ENCODE data around the gene TMA16. TPM values are rescaled to one million over a fixed set of nuclear protein-coding genes. Genes with fewer than 3 reads are reported as not detected.

Gene TMA16
- total RNA-seq, 1 donor from 2014 or later: 29.7 TPM

GRCh38 chr4:163540977-163541376 lies 46.5 kb downstream of the TMA16 start:
- no peaks in the 10 kb centered on the region for H3K9me3 Mint-ChIP-seq
- no peaks in the 10 kb centered on the region for H3K36me3 Mint-ChIP-seq
- peaks cover 5% of the 10 kb centered on the region for H3K4me1 Mint-ChIP-seq (ENCODE audit: unreplicated experiment)
- no peak overlapping the region for H3K27ac Mint-ChIP-seq
- H3K4me3 Mint-ChIP-seq: no peak overlapping the region
- DNase-seq (ENCODE audit: extremely low spot score, unreplicated experiment): no peak
- no peak for TF ChIP-seq CTCF (conservative IDR thresholded peaks at IDR 0.05)
- H3K27me3 Mint-ChIP-seq: no peaks in the 10 kb centered on the region

- Mint-ChIP-seq H3K27me3 (no peaks in the 10 kb centered on the region), H3K36me3 (no peaks in the 10 kb centered on the region), H3K27ac (no peak overlapping the region), H3K4me1 (ENCODE audit: unreplicated experiment) (peaks cover 5% of the 10 kb centered on the region), H3K9me3 (no peaks in the 10 kb centered on the region), H3K4me3 (no peak overlapping the region)
- no peak for DNase-seq (ENCODE audit: extremely low spot score, unreplicated experiment)
- TF ChIP-seq CTCF (conservative IDR thresholded peaks at IDR 0.05): no peak
Observed at GRCh38 chr4:163542275-163542674, 47.8 kb downstream of the TMA16 start.

- no peaks in the 10 kb centered on the region for H3K36me3 Mint-ChIP-seq
- peak; percentile 96 for TF ChIP-seq CTCF (conservative IDR thresholded peaks at IDR 0.05)
- H3K4me1 Mint-ChIP-seq (ENCODE audit: unreplicated experiment): peaks cover 13% of the 10 kb centered on the region
- H3K9me3 Mint-ChIP-seq: no peaks in the 10 kb centered on the region
- no peak overlapping the region for H3K4me3 Mint-ChIP-seq
- H3K27ac Mint-ChIP-seq: no peak overlapping the region
- H3K27me3 Mint-ChIP-seq: no peaks in the 10 kb centered on the region
- DNase-seq (ENCODE audit: extremely low spot score, unreplicated experiment): no peak
Observed at GRCh38 chr4:163544407-163545038, 50.0 kb downstream of the TMA16 start.

- H3K4me1 Mint-ChIP-seq (ENCODE audit: unreplicated experiment): peaks cover 8% of the 10 kb centered on the region
- no peak overlapping the region for H3K27ac Mint-ChIP-seq
- DNase-seq (ENCODE audit: extremely low spot score, unreplicated experiment): no peak
- TF ChIP-seq CTCF (conservative IDR thresholded peaks at IDR 0.05): peak; percentile 84
- peaks cover 3% of the 10 kb centered on the region for H3K27me3 Mint-ChIP-seq
- no peaks in the 10 kb centered on the region for H3K36me3 Mint-ChIP-seq
- peak overlapping the region; percentile 72 for H3K4me3 Mint-ChIP-seq
- H3K9me3 Mint-ChIP-seq: no peaks in the 10 kb centered on the region
Observed at GRCh38 chr4:163548481-163549243, 54.2 kb downstream of the TMA16 start.

GRCh38 chr4:163550869-163551267 lies 56.4 kb downstream of the TMA16 start:
- no peak overlapping the region for H3K27ac Mint-ChIP-seq
- no peak overlapping the region for H3K4me3 Mint-ChIP-seq
- no peaks in the 10 kb centered on the region for H3K9me3 Mint-ChIP-seq
- H3K4me1 Mint-ChIP-seq (ENCODE audit: unreplicated experiment): peaks cover 8% of the 10 kb centered on the region
- no peaks in the 10 kb centered on the region for H3K36me3 Mint-ChIP-seq
- no peak for DNase-seq (ENCODE audit: extremely low spot score, unreplicated experiment)
- H3K27me3 Mint-ChIP-seq: peaks cover 3% of the 10 kb centered on the region
- no peak for TF ChIP-seq CTCF (conservative IDR thresholded peaks at IDR 0.05)

Measured in type B pancreatic cell (in vitro differentiated cells).